K562 (cell line): ENCODE results near the gene BBOX1. TPM values are rescaled to one million over a fixed set of nuclear protein-coding genes. Genes with fewer than 3 reads are reported as not detected.

Source experiments
- ATAC-seq: fragments of 200-7000 bp; cut with Tn5 transposase; 3 replicates; pipeline ENCODE4 v1.9.1; 2020; ENCODE audit warnings: moderate library complexity
- BruUV-seq: library from RNA; stranded (reverse); fragments of 400-500 nt; replicated peaks from 2 replicates; lab custom pipeline; 2021; lab: Mats Ljungman, UMichigan
- CTCF ChIA-PET: fragments of 300-600 bp; formaldehyde crosslinking; extraction: SDS; loops from one replicate; lab custom pipeline; 2021; ENCODE audit warnings: low intra/inter-chr PET ratio; lab: Yijun Ruan, JAX
- POLR2A ChIA-PET: fragments of 300-600, 350-650 bp; sonication (Branson Sonifier 250); formaldehyde crosslinking; extraction: SDS; loops from one replicate; lab custom pipeline; 2021; ENCODE audit warnings: antibody characterized with exemption, inconsistent platforms; lab: Yijun Ruan, JAX
- DNase-seq, 4 experiments: peaks; one replicate each; pipeline versions ENCODE4 v3.0.0 to v3.0.0-alpha.2; 2011 to 2018; ENCODE audit warnings: low spot score in 3 of 4, mixed read lengths in 3 of 4; ENCODE audit errors: extremely low read depth in 1 of 4
- FAIRE-seq: peaks from 2 replicates; lab custom pipeline; 2011; peaks lifted over from hg19 to GRCh38; lab: Jason Lieb, UNC
- H2AFZ ChIP-seq: 2 replicates; pipeline ENCODE4 v1.6.0; 2011; ENCODE audit warnings: low read depth, low read length, control low read depth, inconsistent platforms
- H3K27ac ChIP-seq: fragments of 200-600 bp; 3 replicates; pipeline ENCODE4 v1.8.0; 2011; ENCODE audit warnings: low read depth, mild to moderate bottlenecking, control low read depth, inconsistent platforms, low read length, moderate library complexity, mixed read lengths; ENCODE audit errors: extremely low read depth
- H3K27me3 ChIP-seq, 2 experiments: fragments of 300-600 bp in 1 of 2; 2 replicates in 1 of 2; 3 replicates in 1 of 2; pipeline versions ENCODE4 v1.6.0 to v1.8.0; 2011; ENCODE audit warnings: inconsistent platforms in 2 of 2, low read length in 2 of 2, mild to moderate bottlenecking in 1 of 2, mixed read lengths in 1 of 2, moderate library complexity in 1 of 2; ENCODE audit not compliant: control insufficient read depth in 2 of 2, insufficient read depth in 2 of 2
- H3K36me3 ChIP-seq: fragments of 300-600 bp; 3 replicates; pipeline ENCODE4 v1.8.0; 2011; ENCODE audit warnings: mild to moderate bottlenecking, low read length, inconsistent platforms; ENCODE audit not compliant: control insufficient read depth, insufficient read depth
- H3K4me1 ChIP-seq, 2 experiments: fragments of 200-600 bp in 1 of 2; replicated peaks in 1 of 2; 2 replicates in 1 of 2; 3 replicates in 1 of 2; pipeline versions ENCODE4 v1.5.1 to v1.8.0; 2011; ENCODE audit warnings: inconsistent platforms in 2 of 2, low read length in 2 of 2, mild to moderate bottlenecking in 1 of 2, mixed read lengths in 1 of 2, moderate library complexity in 1 of 2; ENCODE audit not compliant: control insufficient read depth in 2 of 2, insufficient read depth in 2 of 2
- H3K4me2 ChIP-seq: 2 replicates; pipeline ENCODE4 v1.6.1; 2011; ENCODE audit warnings: low read length, control low read depth, inconsistent platforms, mixed read lengths; ENCODE audit not compliant: insufficient read depth
- H3K4me3 ChIP-seq: fragments of 200-600 bp; sonication (generic), shearing (Covaris generic); 2 replicates; pipeline ENCODE4 v1.5.1; 2016; ENCODE audit warnings: control low read depth, inconsistent platforms
- H3K79me2 ChIP-seq: fragments of 200-600 bp; 3 replicates; pipeline ENCODE4 v1.8.0; 2011; ENCODE audit warnings: low read length, inconsistent platforms; ENCODE audit not compliant: control insufficient read depth, insufficient read depth
- H3K9ac ChIP-seq, 2 experiments: 2 replicates each; pipeline versions ENCODE4 v1.6.0 to v1.6.1; 2011; ENCODE audit warnings: low read depth in 2 of 2, low read length in 2 of 2, control low read depth in 1 of 2, inconsistent platforms in 1 of 2, mild to moderate bottlenecking in 1 of 2, mixed read lengths in 1 of 2; ENCODE audit not compliant: insufficient read depth in 1 of 2
- H3K9me1 ChIP-seq: one replicate; pipeline ENCODE4 v1.6.0; 2011; ENCODE audit warnings: inconsistent platforms, mild to moderate bottlenecking, low read length, moderate library complexity; ENCODE audit not compliant: control insufficient read depth, insufficient read depth
- H3K9me3 ChIP-seq: replicated peaks from 2 replicates; pipeline ENCODE4 v1.5.1; 2011; ENCODE audit warnings: low read depth, low read length, inconsistent platforms; ENCODE audit not compliant: control insufficient read depth, insufficient read depth
- H4K20me1 ChIP-seq: replicated peaks from 2 replicates; pipeline ENCODE4 v1.6.1; 2011; ENCODE audit warnings: low read length, inconsistent platforms, mixed read lengths; ENCODE audit not compliant: control insufficient read depth, insufficient read depth
- FOXO4 ChIP-seq: fragments of 450-650 bp; formaldehyde crosslinking; IDR thresholded peaks from 2 replicates; pipeline ENCODE4 v1.4.0; 2020; ENCODE audit warnings: mild to moderate bottlenecking, moderate library complexity
- SIX5 ChIP-seq, 2 experiments: IDR thresholded peaks; 2 replicates each; pipeline ENCODE4 v1.6.1; 2011; ENCODE audit warnings: low read length in 2 of 2, borderline replicate concordance in 1 of 2, low read depth in 1 of 2, mild to moderate bottlenecking in 1 of 2, moderate library complexity in 1 of 2; ENCODE audit not compliant: insufficient read depth in 1 of 2
- SMAD2 ChIP-seq: fragments of 150-350 bp; IDR thresholded peaks from 2 replicates; pipeline ENCODE4 v1.6.1; 2014; ENCODE audit warnings: low read depth, mild to moderate bottlenecking, low read length
- ZBTB7A ChIP-seq: IDR thresholded peaks from 2 replicates; pipeline ENCODE4 v1.6.1; 2011; ENCODE audit warnings: low read depth, mild to moderate bottlenecking, low read length, moderate library complexity, borderline replicate concordance; ENCODE audit not compliant: control insufficient read depth
- ZNF197 ChIP-seq: fragments of 200-800 bp; sonication (Bioruptor generic); IDR thresholded peaks from 2 replicates; pipeline ENCODE4 v1.6.1; 2016; ENCODE audit warnings: low read depth, missing genetic modification characterization, missing compliant biosample characterization
- WGBS: fragments of 100-300 bp; shearing (Covaris generic); methylation state at CpG from one replicate; pipeline ENCODE4 v1.1.6; 2016; ENCODE audit warnings: low coverage, mixed read lengths; ENCODE audit not compliant: insufficient coverage; ENCODE audit errors: missing lambda C conversion rate; 5-methylcytosine and 5-hydroxymethylcytosine counted together
- in situ Hi-C: fragments of 300-500 bp; cut with MboI; formaldehyde crosslinking; loops from 4 replicates; pipeline ENCODE4 v1.15.0; 2018; ENCODE audit warnings: inconsistent platforms, mixed read lengths
- intact Hi-C: fragments of 100-400 bp; cut with micrococcal nuclease; formaldehyde crosslinking; loops from 2 replicates; pipeline ENCODE4 v1.14.2; 2022
- polyA plus RNA-seq, 8 experiments: library from polyadenylated mRNA; depleted of rRNA in 4 of 8; stranded (reverse) in 5 of 8; unstranded in 3 of 8; fragments of >200 nt; fragmentation: Nextera tagmentation in 2 of 8; fragmentation: Illumina TruSeq in 1 of 8; extraction: Ambion mirVana in 2 of 8; extraction: Trizol in 1 of 8; gene quantifications; 2 replicates each; pipeline versions ENCODE4 v1.2.1 to v1.2.3, GENCODE V29; 2011 to 2014; ENCODE audit warnings: inconsistent platforms in 1 of 8, missing spikeins in 1 of 8
- total RNA-seq, 7 experiments: library from RNA; depleted of rRNA in 6 of 7; stranded (reverse); fragments of >200 nt in 6 of 7; fragmentation: Illumina TruSeq in 2 of 7; extraction: Trizol in 2 of 7; gene quantifications; 2 replicates each; pipeline versions ENCODE4 v1.2.1 to v1.2.3, GENCODE V29; 2011 to 2021; ENCODE audit warnings: low replicate concordance in 1 of 7
- TF ChIP-seq, protein P1 (sequence below): IDR thresholded peaks from 2 replicates; pipeline ENCODE4 v1.6.1; 2011; ENCODE audit warnings: borderline replicate concordance, low read depth, mild to moderate bottlenecking, moderate library complexity, low read length; ENCODE audit not compliant: insufficient read depth, poor library complexity, severe bottlenecking

Gene BBOX1
- total and polyA plus RNA-seq, 9 of the 15 experiments (the other 6 are each of a cell fraction or from before 2014, with no cell fraction given), result not detected

GRCh38 chr11:27059431-27059830 is 18.8 kb downstream of the BBOX1 start:
- CTCF ChIA-PET, result no interaction called here
- Histone ChIP-seq H2AFZ (no peak overlapping the region), H3K4me1 (no peaks in the 10 kb centered on the region), H3K4me2 (no peak overlapping the region), H3K27ac (no peak overlapping the region), H3K27me3 (no peaks in the 10 kb centered on the region), H4K20me1 (no peaks in the 10 kb centered on the region), H3K9me1 (no peaks in the 10 kb centered on the region), H3K9ac (no peak overlapping the region), H3K36me3 (no peaks in the 10 kb centered on the region), H3K4me3 (no peak overlapping the region), H3K9me3 (no peaks in the 10 kb centered on the region), H3K79me2 (no peaks in the 10 kb centered on the region)
- ATAC-seq (no peak), FAIRE-seq (no peak), DNase-seq (no peak)
- no TSS peak for BruUV-seq
- WGBS, result 2% methylated on average over 3 of the region's 3 CpGs
- intact Hi-C loops, result no loop called here
- in situ Hi-C loops, result no loop called here
- TF ChIP-seq ZBTB7A (no peak), SMAD2 (no peak)
- POLR2A ChIA-PET, result no interaction called here

GRCh38 chr11:27060816-27061460 is 20.3 kb downstream of the BBOX1 start:
- ATAC-seq (no peak), DNase-seq (no peak), FAIRE-seq (no peak)
- whole genome bisulfite sequencing, result 1% methylated on average over 3 of the region's 3 CpGs
- H2AFZ ChIP-seq, result no peak overlapping the region
- in situ Hi-C loops (no loop called here), intact Hi-C loops (no loop called here)
- no peaks in the 10 kb centered on the region for H3K36me3 ChIP-seq
- no peaks in the 10 kb centered on the region for H3K9me1 ChIP-seq
- no peaks in the 10 kb centered on the region for H3K27me3 ChIP-seq
- no peak for TF ChIP-seq SIX5 (IDR thresholded peaks at IDR 0.05; ENCODE audit: borderline replicate concordance in 1 of 2, insufficient read depth in 1 of 2, low read depth in 1 of 2, low read length in 2 of 2)
- TF ChIP-seq, protein P1, sequence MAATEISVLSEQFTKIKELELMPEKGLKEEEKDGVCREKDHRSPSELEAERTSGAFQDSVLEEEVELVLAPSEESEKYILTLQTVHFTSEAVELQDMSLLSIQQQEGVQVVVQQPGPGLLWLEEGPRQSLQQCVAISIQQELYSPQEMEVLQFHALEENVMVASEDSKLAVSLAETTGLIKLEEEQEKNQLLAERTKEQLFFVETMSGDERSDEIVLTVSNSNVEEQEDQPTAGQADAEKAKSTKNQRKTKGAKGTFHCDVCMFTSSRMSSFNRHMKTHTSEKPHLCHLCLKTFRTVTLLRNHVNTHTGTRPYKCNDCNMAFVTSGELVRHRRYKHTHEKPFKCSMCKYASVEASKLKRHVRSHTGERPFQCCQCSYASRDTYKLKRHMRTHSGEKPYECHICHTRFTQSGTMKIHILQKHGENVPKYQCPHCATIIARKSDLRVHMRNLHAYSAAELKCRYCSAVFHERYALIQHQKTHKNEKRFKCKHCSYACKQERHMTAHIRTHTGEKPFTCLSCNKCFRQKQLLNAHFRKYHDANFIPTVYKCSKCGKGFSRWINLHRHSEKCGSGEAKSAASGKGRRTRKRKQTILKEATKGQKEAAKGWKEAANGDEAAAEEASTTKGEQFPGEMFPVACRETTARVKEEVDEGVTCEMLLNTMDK, result no peak
- TF ChIP-seq ZNF197 (CRISPR knock-in tag), result no peak
- TF ChIP-seq FOXO4 (CRISPR knock-in tag), result no peak
- no peak overlapping the region for H3K9ac ChIP-seq
- H3K4me3 ChIP-seq, result no peak overlapping the region
- H4K20me1 ChIP-seq, result no peaks in the 10 kb centered on the region
- no peak overlapping the region for H3K4me2 ChIP-seq
- H3K9me3 ChIP-seq, result no peaks in the 10 kb centered on the region
- no peaks in the 10 kb centered on the region for H3K79me2 ChIP-seq
- POLR2A ChIA-PET, result no interaction called here
- CTCF ChIA-PET, result no interaction called here
- no TSS peak for BruUV-seq
- no peak overlapping the region for H3K27ac ChIP-seq
- H3K4me1 ChIP-seq, result no peaks in the 10 kb centered on the region
